Measurements from ENCODE around the gene CD81. TPM values are rescaled to one million over a fixed set of nuclear protein-coding genes. Genes with fewer than 3 reads are reported as not detected.
A peak's percentile ranks its signal among the peaks of the same experiment; 100 is the strongest.

Gene CD81
- total RNA-seq, 2 donors from 2014 or later, result 306 to 322 TPM

GRCh38 chr11:2436013-2436520 lies 59.0 kb downstream of the CD81 start:
- H3K4me3 Mint-ChIP-seq, result no peak overlapping the region
- H3K4me1 Mint-ChIP-seq (ENCODE audit: low read depth in 2 of 2), result no peaks in the 10 kb centered on the region
- no peaks in the 10 kb centered on the region for H3K36me3 Mint-ChIP-seq
- H3K27me3 Mint-ChIP-seq, result peaks cover 6 to 12% of the 10 kb centered on the region in 2 donors
- no peak overlapping the region for H3K27ac Mint-ChIP-seq
- peak; percentile 49 for DNase-seq (ENCODE audit: low spot score)
- ATAC-seq, result peak in 1 of 2 donors; percentile 7
- H3K9me3 Mint-ChIP-seq, result no peaks in the 10 kb centered on the region

- Mint-ChIP-seq H3K27me3 (peaks cover 6 to 12% of the 10 kb centered on the region in 2 donors), H3K36me3 (no peaks in the 10 kb centered on the region), H3K4me3 (no peak overlapping the region), H3K9me3 (no peaks in the 10 kb centered on the region), H3K27ac (no peak overlapping the region), H3K4me1 (ENCODE audit: low read depth in 2 of 2) (no peaks in the 10 kb centered on the region)
- ATAC-seq (no peak), DNase-seq (ENCODE audit: low spot score) (peak; percentile 48)
Measured at GRCh38 chr11:2436521-2437031, 59.5 kb downstream of the CD81 start.

- H3K4me1 Mint-ChIP-seq (ENCODE audit: low read depth in 2 of 2), result no peaks in the 10 kb centered on the region
- ATAC-seq, result no peak
- DNase-seq (ENCODE audit: low spot score), result peak; percentile 20
- H3K4me3 Mint-ChIP-seq, result no peak overlapping the region
- H3K27me3 Mint-ChIP-seq, result peaks cover 6 to 12% of the 10 kb centered on the region in 2 donors
- H3K9me3 Mint-ChIP-seq, result no peaks in the 10 kb centered on the region
- H3K36me3 Mint-ChIP-seq, result no peaks in the 10 kb centered on the region
- no peak overlapping the region for H3K27ac Mint-ChIP-seq
Measured at GRCh38 chr11:2437516-2437915, 60.4 kb downstream of the CD81 start.

- Mint-ChIP-seq H3K27ac (peak overlapping the region in 1 of 2 donors; percentile 7), H3K27me3 (peaks cover 14 to 20% of the 10 kb centered on the region in 2 donors), H3K36me3 (no peaks in the 10 kb centered on the region), H3K4me1 (ENCODE audit: low read depth in 2 of 2) (no peaks in the 10 kb centered on the region), H3K4me3 (no peak overlapping the region), H3K9me3 (no peaks in the 10 kb centered on the region)
- DNase-seq (ENCODE audit: low spot score) (no peak), ATAC-seq (no peak)
Measured at GRCh38 chr11:2439820-2440219, 62.7 kb downstream of the CD81 start.

GRCh38 chr11:2440646-2441045 lies 63.5 kb downstream of the CD81 start:
- Mint-ChIP-seq H3K27me3 (peaks cover 14 to 23% of the 10 kb centered on the region in 2 donors), H3K27ac (no peak overlapping the region), H3K4me3 (no peak overlapping the region), H3K36me3 (no peaks in the 10 kb centered on the region), H3K4me1 (ENCODE audit: low read depth in 2 of 2) (peaks cover 0 to 3% of the 10 kb centered on the region in 2 donors), H3K9me3 (no peaks in the 10 kb centered on the region)
- peak; percentile 31 for DNase-seq (ENCODE audit: low spot score)
- ATAC-seq, result no peak

GRCh38 chr11:2441171-2441570 lies 64.1 kb downstream of the CD81 start:
- Mint-ChIP-seq H3K27me3 (peaks cover 14 to 23% of the 10 kb centered on the region in 2 donors), H3K27ac (no peak overlapping the region), H3K36me3 (no peaks in the 10 kb centered on the region), H3K9me3 (no peaks in the 10 kb centered on the region), H3K4me1 (ENCODE audit: low read depth in 2 of 2) (peaks cover 0 to 3% of the 10 kb centered on the region in 2 donors), H3K4me3 (no peak overlapping the region)
- ATAC-seq, result no peak
- peak; percentile 46 for DNase-seq (ENCODE audit: low spot score)

- peaks cover 0 to 5% of the 10 kb centered on the region in 2 donors for H3K4me1 Mint-ChIP-seq (ENCODE audit: low read depth in 2 of 2)
- no peaks in the 10 kb centered on the region for H3K36me3 Mint-ChIP-seq
- peaks cover 14 to 29% of the 10 kb centered on the region in 2 donors for H3K27me3 Mint-ChIP-seq
- no peak overlapping the region for H3K4me3 Mint-ChIP-seq
- DNase-seq (ENCODE audit: low spot score) (no peak), ATAC-seq (no peak)
- H3K9me3 Mint-ChIP-seq, result no peaks in the 10 kb centered on the region
- H3K27ac Mint-ChIP-seq, result no peak overlapping the region
Measured at GRCh38 chr11:2442589-2442988, 65.5 kb downstream of the CD81 start.

GRCh38 chr11:2443406-2443805 lies 66.3 kb downstream of the CD81 start:
- Mint-ChIP-seq H3K4me3 (no peak overlapping the region), H3K27me3 (peaks cover 14 to 25% of the 10 kb centered on the region in 2 donors), H3K27ac (no peak overlapping the region), H3K9me3 (no peaks in the 10 kb centered on the region), H3K36me3 (no peaks in the 10 kb centered on the region), H3K4me1 (ENCODE audit: low read depth in 2 of 2) (peaks cover 0 to 5% of the 10 kb centered on the region in 2 donors)
- DNase-seq (ENCODE audit: low spot score), result peak; percentile 10
- no peak for ATAC-seq

- no peaks in the 10 kb centered on the region for H3K36me3 Mint-ChIP-seq
- ATAC-seq, result peak; percentile 14 to 48
- H3K27me3 Mint-ChIP-seq, result peaks cover 14 to 27% of the 10 kb centered on the region in 2 donors
- H3K4me1 Mint-ChIP-seq (ENCODE audit: low read depth in 2 of 2), result peaks cover 0 to 5% of the 10 kb centered on the region in 2 donors
- no peak within 1 kb of the TSS for H3K27ac Mint-ChIP-seq
- H3K9me3 Mint-ChIP-seq, result no peaks in the 10 kb centered on the region
- H3K4me3 Mint-ChIP-seq, result peak within 1 kb of the TSS; percentile 71
- peak; percentile 63 for DNase-seq (ENCODE audit: low spot score)
Measured at GRCh38 chr11:2443881-2444820, 67.0 kb downstream of the CD81 start, which contains the start of gene TRPM5. Gene TRPM5, minus strand, starts transcription at chr11:2444514. Its CDS starts 21,478 bp downstream, at chr11:2423036.

GRCh38 chr11:2444821-2445745 lies 68.0 kb downstream of the CD81 start, which contains the start of gene KCNQ1:
Gene KCNQ1, plus strand, starts transcription at chr11:2445008. Its CDS starts 91 bp downstream, at chr11:2445099.
- ATAC-seq, result peak; percentile 82 to 91
- Mint-ChIP-seq H3K4me3 (peak within 1 kb of the TSS; percentile 71), H3K9me3 (no peaks in the 10 kb centered on the region), H3K4me1 (ENCODE audit: low read depth in 2 of 2) (peaks cover 0 to 5% of the 10 kb centered on the region in 2 donors), H3K27ac (no peak within 1 kb of the TSS), H3K27me3 (peaks cover 7 to 25% of the 10 kb centered on the region in 2 donors), H3K36me3 (no peaks in the 10 kb centered on the region)
- DNase-seq (ENCODE audit: low spot score), result peak; percentile 68

GRCh38 chr11:2445746-2446551 lies 68.8 kb downstream of the CD81 start:
- ATAC-seq (no peak), DNase-seq (ENCODE audit: low spot score) (peak; percentile 42)
- Mint-ChIP-seq H3K9me3 (no peaks in the 10 kb centered on the region), H3K4me3 (peak overlapping the region; percentile 71), H3K4me1 (ENCODE audit: low read depth in 2 of 2) (peaks cover 0 to 5% of the 10 kb centered on the region in 2 donors), H3K27ac (no peak overlapping the region), H3K27me3 (peaks cover 7 to 20% of the 10 kb centered on the region in 2 donors), H3K36me3 (no peaks in the 10 kb centered on the region)

GRCh38 chr11:2446590-2447252 lies 69.6 kb downstream of the CD81 start:
- ATAC-seq, result no peak
- Mint-ChIP-seq H3K36me3 (no peaks in the 10 kb centered on the region), H3K4me3 (peak overlapping the region; percentile 20), H3K9me3 (no peaks in the 10 kb centered on the region), H3K27me3 (peaks cover 7 to 20% of the 10 kb centered on the region in 2 donors), H3K27ac (no peak overlapping the region), H3K4me1 (ENCODE audit: low read depth in 2 of 2) (peaks cover 0 to 5% of the 10 kb centered on the region in 2 donors)
- DNase-seq (ENCODE audit: low spot score), result peak; percentile 48

Data from natural killer cell treated with Interleukin-12 subunit alpha and Interleukin-12 subunit beta and Interleukin-15 and Interleukin-18, amount 100 ng/mL, for 72 hours (primary cell).